Heart left ventricle (tissue), 16 donors: ENCODE results near the gene TMX2. TPM values are rescaled to one million over a fixed set of nuclear protein-coding genes. Genes with fewer than 3 reads are reported as not detected.

Experiments used
- ATAC-seq, 4 donors: fragments of 200-7000 bp; cut with Tn5 transposase; one replicate each; pipeline ENCODE4 v1.9.1; 2020 to 2022; ENCODE audit warnings: moderate library complexity in 4 of 4, mild to moderate bottlenecking in 3 of 4, moderate number of reproducible peaks in 1 of 4
- DNase-seq, 5 donors: peaks; one replicate each; pipeline ENCODE4 v3.0.0-alpha.2; 2020
- H3K27ac ChIP-seq, 12 donors: fragments of 200-600 bp; sonication (generic) in 4 of 12; one replicate each; pipeline versions ENCODE4 v1.5.0 to v1.8.0; 2016 to 2022; ENCODE audit warnings: mild to moderate bottlenecking in 2 of 12
- H3K27me3 ChIP-seq, 9 donors: fragments of 200-600 bp; sonication (generic) in 2 of 9; one replicate each; pipeline versions ENCODE4 v1.5.1 to v1.8.0; 2016 to 2022; ENCODE audit warnings: mild to moderate bottlenecking in 3 of 9
- H3K36me3 ChIP-seq, 9 donors: fragments of 200-600 bp; sonication (generic) in 2 of 9; one replicate each; pipeline versions ENCODE4 v1.5.0 to v1.8.0; 2018 to 2022; ENCODE audit warnings: mild to moderate bottlenecking in 2 of 9
- H3K4me1 ChIP-seq, 12 donors: fragments of 200-600 bp; sonication (generic) in 4 of 12; one replicate each; pipeline versions ENCODE4 v1.5.0 to v1.8.0; 2016 to 2022; ENCODE audit warnings: mild to moderate bottlenecking in 3 of 12
- H3K4me3 ChIP-seq, 12 donors: fragments of 200-600 bp; sonication (generic) in 4 of 12; one replicate each; pipeline versions ENCODE4 v1.5.0 to v1.8.0; 2017 to 2022; ENCODE audit warnings: mild to moderate bottlenecking in 9 of 12, moderate library complexity in 4 of 12
- H3K9me3 ChIP-seq, 12 donors: fragments of 200-600 bp; sonication (generic) in 4 of 12; one replicate each; pipeline versions ENCODE4 v1.5.0 to v1.8.0; 2016 to 2022; ENCODE audit warnings: mild to moderate bottlenecking in 1 of 12
- CTCF ChIP-seq, 12 donors: fragments of 200-600 bp; sonication (generic) in 4 of 12; IDR thresholded peaks; one replicate each; pipeline versions ENCODE4 v1.5.0 to v1.8.0; 2018 to 2022; ENCODE audit warnings: antibody characterized with exemption in 12 of 12, mild to moderate bottlenecking in 5 of 12
- POLR2A ChIP-seq, 2 donors: fragments of 450-650 bp; IDR thresholded peaks; one replicate each; pipeline ENCODE4 v1.6.1; 2017; ENCODE audit warnings: antibody characterized with exemption in 2 of 2, mild to moderate bottlenecking in 2 of 2, moderate library complexity in 2 of 2
- WGBS, 4 donors: extraction: QIAGEN DNeasy Blood & Tissue Kit in 2 of 4; methylation state at CpG; one replicate each; pipeline versions ENCODE4 v1.1.5 to v1.1.7; 2013 to 2018; 5-methylcytosine and 5-hydroxymethylcytosine counted together
- intact Hi-C, 10 donors: fragments of 100-400 bp; cut with DNase I; formaldehyde crosslinking; loops; one replicate each; pipeline versions ENCODE4 v1.11.1 to v1.14.2; 2022
- polyA plus RNA-seq, 2 donors: library from polyadenylated mRNA; stranded (reverse); fragments of 200-250 nt; gene quantifications; one replicate each; pipeline ENCODE4 v1.2.3, GENCODE V29; 2013
- total RNA-seq, 9 donors: library from RNA; depleted of rRNA in 2 of 9; stranded (reverse); fragments of >200 nt in 2 of 9; fragmentation: NEBNext Ultra II Directional in 3 of 9; extraction: Animal tissue kit (Norgen Biotek cat#: 25700) in 3 of 9; gene quantifications; one replicate each; pipeline versions ENCODE4 v1.1.0 to v1.2.4, GENCODE V29; 2016 to 2023
- donor health status: ischemic (EF 13 %, LVEDD 7.1; RV severe dilation, severe dysfunction).
- donor health status: healthy with polysubstance abuse.
- donor health status: DM: no; HTN: yes; CAD: no.
- donor health status: DM: no; HTN: no; CAD: no.
- donor health status: ischemic (EF 25% LVEDD 6.9; RV normal size, moderate dysfunction).
- donor health status: ischemic (EF 25% LVEDD 5.7; RV mildly dilated, moderate dysfunction).
- donor health status: healthy.
- donor health status: DM: yes; HTN: yes; CAD: no.
- donor health status: ischemic (EF 35%, LVEDD 5.7; RV mildly dilated, moderate dysfunction).
- donor health status: nonischemic (EF 11% LVEDD 7.7; RV severe dilation, severe dysfunction).
- donor health status: DM: yes; HTN: yes; CAD: no.
- donor health status: PGD.
- donor health status: ischemic (EF 29% LVEDD 5.4; RV normal size, mild dysfunction).
- donor health status: nonischemic (EF 23%, LVEDD 6.1; RV moderate dilation, normal function).

Gene TMX2
- total and polyA plus RNA-seq, 11 donors: 46.7 to 165 (median 65.8) TPM

DNA sequence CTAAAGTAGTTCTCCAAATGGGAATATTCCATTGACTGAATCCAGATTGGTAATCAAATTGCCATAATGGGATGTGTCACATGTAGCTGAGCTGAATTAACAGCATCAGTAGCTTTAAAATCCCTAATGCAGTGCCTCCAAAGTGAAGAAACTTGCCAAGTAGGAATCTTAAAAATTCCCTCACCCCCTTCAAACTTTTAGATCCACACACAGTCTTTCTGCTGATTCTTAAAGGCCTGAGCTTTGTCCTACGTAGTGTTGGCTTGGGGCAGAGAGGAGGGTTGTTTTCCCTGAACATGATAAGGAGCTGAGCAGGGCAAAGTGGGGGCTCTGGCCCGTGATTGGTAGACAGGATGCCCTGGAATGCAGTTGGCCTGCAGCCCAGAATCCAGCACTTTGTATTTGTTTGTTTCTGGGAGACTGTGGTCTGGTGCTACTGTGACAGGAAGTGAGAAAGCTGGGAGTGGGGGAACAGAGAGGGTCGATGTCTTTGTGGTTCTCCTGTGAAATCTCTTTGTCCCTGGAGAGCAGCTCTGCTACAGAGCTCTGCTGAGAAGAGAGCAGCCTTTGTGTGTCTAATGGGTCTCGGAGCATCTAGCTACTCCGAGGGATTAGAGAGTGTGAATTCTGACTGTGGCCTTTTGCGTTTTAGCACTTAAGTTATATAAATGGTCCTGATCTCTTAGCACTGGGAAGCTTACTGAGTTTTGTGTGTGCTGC, 66.1 kb downstream of the TMX2 start:
- H3K4me1 ChIP-seq: peaks cover 28 to 100% (median 96%) of the 10 kb centered on the region in 12 donors
- H3K27ac ChIP-seq: peak overlapping the region; percentile 77 to 97 (median 91)
- peak overlapping the region in 11 of 12 donors; percentile 7 to 51 (median 23) for H3K4me3 ChIP-seq
- TF ChIP-seq POLR2A (IDR thresholded peaks at IDR 0.05) (peak in 1 of 2 donors; percentile 45), CTCF (IDR thresholded peaks at IDR 0.05) (no peak)
- 0 to 8% (median 3%) methylated on average over 6 of the region's 6 CpGs for WGBS, 4 donors
- H3K36me3 ChIP-seq: no peaks in the 10 kb centered on the region
- ATAC-seq (peak; percentile 90 to 94 (median 92)), DNase-seq (peak; percentile 91 to 97 (median 94))
- intact Hi-C loops: loop anchor here in 3 of 10 donors (2.0 to 10.0 kb wide), 3 partner anchors 14 to 246 kb away; partner anchors contain the start of gene OR9Q1 (in 1 of the 3)
- H3K27me3 ChIP-seq: no peaks in the 10 kb centered on the region
- H3K9me3 ChIP-seq: no peaks in the 10 kb centered on the region

GRCh38 chr11:57779276-57779675, 66.9 kb downstream of the TMX2 start:
- Histone ChIP-seq H3K27ac (peak overlapping the region; percentile 77 to 97 (median 91)), H3K4me1 (peaks cover 28 to 100% (median 94%) of the 10 kb centered on the region in 12 donors), H3K36me3 (no peaks in the 10 kb centered on the region), H3K27me3 (no peaks in the 10 kb centered on the region), H3K9me3 (no peaks in the 10 kb centered on the region), H3K4me3 (peak overlapping the region in 9 of 12 donors; percentile 20 to 51 (median 29))
- 0 to 9% (median 7%) methylated on average over 1 of the region's 1 CpG for WGBS, 4 donors
- ATAC-seq (peak; percentile 52 to 62 (median 58)), DNase-seq (peak in 4 of 5 donors; percentile 31 to 58 (median 40))
- intact Hi-C loops: loop anchor here in 3 of 10 donors (2.0 to 10.0 kb wide), 3 partner anchors 14 to 246 kb away; partner anchors contain the start of gene OR9Q1 (in 1 of the 3)
- TF ChIP-seq POLR2A (IDR thresholded peaks at IDR 0.05) (no peak), CTCF (IDR thresholded peaks at IDR 0.05) (peak in 1 of 12 donors; percentile 15)

DNA sequence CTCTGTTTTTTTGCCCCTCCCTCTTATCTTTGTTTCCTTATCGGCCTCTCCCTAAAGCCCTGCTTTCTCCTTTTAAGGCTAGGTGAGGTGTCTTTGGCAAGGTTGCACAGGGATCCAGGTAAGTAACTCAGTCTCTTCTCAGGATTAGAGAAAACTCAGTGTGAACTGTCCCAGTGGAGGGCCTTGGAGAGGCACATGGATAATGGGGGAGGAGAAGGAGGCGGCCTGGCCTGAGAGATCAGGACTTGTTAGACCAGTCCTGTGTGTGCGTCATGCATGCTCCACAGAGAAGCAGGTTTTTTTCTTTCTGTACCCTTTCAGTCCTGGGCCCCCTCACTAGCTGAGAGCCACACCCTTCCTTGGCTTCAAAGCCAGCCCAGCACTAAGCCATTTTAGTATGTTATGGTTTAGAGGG, 69.1 kb downstream of the TMX2 start:
- intact Hi-C loops: no loop called here
- ATAC-seq (peak; percentile 12 to 62 (median 36)), DNase-seq (peak in 4 of 5 donors; percentile 36 to 67 (median 42))
- Histone ChIP-seq H3K9me3 (no peaks in the 10 kb centered on the region), H3K4me3 (no peak overlapping the region), H3K27ac (peak overlapping the region; percentile 77 to 97 (median 91)), H3K4me1 (peaks cover 30 to 100% (median 92%) of the 10 kb centered on the region in 12 donors), H3K36me3 (peaks cover 0 to 2% (median 0%) of the 10 kb centered on the region in 9 donors), H3K27me3 (no peaks in the 10 kb centered on the region)
- TF ChIP-seq POLR2A (IDR thresholded peaks at IDR 0.05) (no peak), CTCF (IDR thresholded peaks at IDR 0.05) (no peak)
- 30 to 54% (median 32%) methylated on average over 3 of the region's 3 CpGs for WGBS, 4 donors

DNA sequence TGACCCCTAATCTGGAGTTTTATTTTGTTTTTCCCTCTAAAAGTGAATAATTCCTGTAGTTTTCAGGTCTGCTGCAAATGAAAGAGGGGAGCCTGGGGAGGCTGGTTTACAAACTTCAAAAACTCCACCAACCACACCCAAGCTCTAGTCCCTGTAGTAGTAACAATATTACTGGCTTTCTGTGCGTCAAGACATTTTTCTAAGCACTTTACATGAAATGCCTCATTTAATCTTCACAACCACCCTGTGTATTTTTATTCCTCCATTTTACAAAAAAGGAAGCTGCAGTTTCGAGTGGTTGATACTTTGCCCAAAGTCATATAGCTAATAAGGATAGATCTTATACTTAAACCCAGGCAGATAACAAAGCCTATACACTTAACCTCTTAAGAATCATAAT, 72.7 kb downstream of the TMX2 start:
- Histone ChIP-seq H3K4me1 (peaks cover 23 to 99% (median 90%) of the 10 kb centered on the region in 12 donors), H3K9me3 (no peaks in the 10 kb centered on the region), H3K27me3 (no peaks in the 10 kb centered on the region), H3K4me3 (no peak overlapping the region), H3K27ac (peak overlapping the region in 3 of 12 donors; percentile 9 to 28 (median 27)), H3K36me3 (peaks cover 0 to 6% (median 0%) of the 10 kb centered on the region in 9 donors)
- intact Hi-C loops: no loop called here
- no peak for ATAC-seq
- TF ChIP-seq POLR2A (IDR thresholded peaks at IDR 0.05) (no peak), CTCF (IDR thresholded peaks at IDR 0.05) (no peak)
- no peak for DNase-seq
- 70 to 79% (median 76%) methylated on average over 2 of the region's 2 CpGs for WGBS, 4 donors
